T1000 (cell line): ENCODE measurements around the gene KRTAP4-8.
"Not testable (repeated sequence)": the region's sequence is repeated elsewhere in the genome, so short reads cannot be mapped to it uniquely, and the experiment has no call there.

Experiments used
- DNase-seq: peaks from one replicate; lab custom pipeline; 2025; ENCODE audit warnings: mixed read lengths; lab: John Stamatoyannopoulos, UW

Gene KRTAP4-8

DNA sequence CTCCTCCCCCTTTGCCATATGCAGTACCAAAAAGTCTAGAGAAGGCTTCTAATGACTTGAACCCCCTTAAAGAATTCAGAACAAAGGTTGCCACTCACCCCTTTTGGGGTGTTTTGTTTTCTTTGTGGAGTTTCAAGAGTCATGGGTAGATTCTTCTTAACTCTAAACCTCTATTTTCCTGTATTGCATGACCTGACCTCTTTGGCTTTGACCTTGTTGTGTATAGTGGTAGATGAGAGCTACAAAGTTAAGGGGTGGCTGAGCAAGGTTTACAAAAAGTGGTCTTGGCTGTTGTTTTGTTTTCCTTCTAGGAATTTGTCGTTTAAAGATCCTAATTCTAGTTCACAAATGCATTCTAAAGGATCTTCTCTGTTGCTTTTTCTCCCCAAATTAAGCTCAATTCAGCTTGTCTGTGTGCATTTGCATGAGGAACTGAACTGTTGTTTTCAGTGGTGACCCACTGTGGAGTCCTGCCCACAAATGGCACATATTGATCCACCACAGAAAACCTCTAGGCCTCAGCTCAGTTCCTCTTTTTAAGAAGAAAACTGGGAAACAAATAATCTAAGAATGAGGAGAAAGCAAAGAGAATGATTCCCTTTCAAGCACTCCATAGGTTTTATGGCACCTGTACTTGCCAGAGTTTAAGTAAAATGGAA lies 10.9 kb upstream of the KRTAP4-8 start:
- DNase-seq, result not testable (repeated sequence)

DNA sequence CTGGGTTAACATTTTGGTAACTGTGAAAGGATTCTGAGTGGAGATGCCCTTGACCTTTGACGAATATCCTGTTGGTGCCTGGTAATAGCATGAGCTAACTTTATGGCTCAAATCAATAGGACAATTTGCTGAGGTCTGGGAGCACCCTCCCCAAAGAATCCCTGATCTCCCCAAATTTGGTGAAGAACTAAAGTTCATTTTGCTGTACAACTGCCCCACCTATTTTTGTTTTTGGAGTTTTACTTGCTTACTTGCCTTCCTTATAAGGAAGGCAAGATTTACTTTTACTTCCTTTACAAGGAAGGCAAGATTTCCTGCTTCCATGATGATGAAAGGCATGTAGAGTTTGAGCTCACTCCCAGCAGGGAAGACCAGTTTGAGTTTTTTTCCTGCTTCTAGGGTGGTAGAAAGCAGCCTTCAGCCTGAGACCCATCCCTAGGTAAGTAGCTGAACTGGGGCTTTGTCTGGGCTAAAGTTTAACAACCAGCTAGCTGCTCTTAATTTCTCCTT lies 10.1 kb upstream of the KRTAP4-8 start:
- DNase-seq, result no peak

DNA sequence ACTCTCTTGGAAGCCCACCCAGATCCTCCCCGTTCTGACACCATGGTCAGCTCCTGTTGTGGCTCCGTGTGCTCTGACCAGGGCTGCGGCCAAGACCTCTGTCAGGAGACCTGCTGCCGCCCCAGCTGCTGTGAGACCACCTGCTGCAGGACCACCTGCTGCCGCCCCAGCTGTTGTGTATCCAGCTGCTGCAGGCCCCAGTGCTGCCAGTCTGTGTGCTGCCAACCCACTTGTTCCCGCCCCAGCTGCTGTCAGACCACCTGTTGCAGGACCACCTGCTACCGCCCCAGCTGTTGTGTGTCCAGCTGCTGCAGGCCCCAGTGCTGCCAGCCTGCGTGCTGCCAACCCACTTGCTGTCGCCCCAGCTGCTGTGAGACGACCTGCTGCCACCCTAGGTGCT lies 7.4 kb upstream of the KRTAP4-8 start, which contains the start of gene KRTAP4-9:
Gene KRTAP4-9 (plus strand): TSS at position 43 of the 400 bp plus-strand sequence. CDS start 0 bp downstream, at position 43.
- not testable (repeated sequence) for DNase-seq

DNA sequence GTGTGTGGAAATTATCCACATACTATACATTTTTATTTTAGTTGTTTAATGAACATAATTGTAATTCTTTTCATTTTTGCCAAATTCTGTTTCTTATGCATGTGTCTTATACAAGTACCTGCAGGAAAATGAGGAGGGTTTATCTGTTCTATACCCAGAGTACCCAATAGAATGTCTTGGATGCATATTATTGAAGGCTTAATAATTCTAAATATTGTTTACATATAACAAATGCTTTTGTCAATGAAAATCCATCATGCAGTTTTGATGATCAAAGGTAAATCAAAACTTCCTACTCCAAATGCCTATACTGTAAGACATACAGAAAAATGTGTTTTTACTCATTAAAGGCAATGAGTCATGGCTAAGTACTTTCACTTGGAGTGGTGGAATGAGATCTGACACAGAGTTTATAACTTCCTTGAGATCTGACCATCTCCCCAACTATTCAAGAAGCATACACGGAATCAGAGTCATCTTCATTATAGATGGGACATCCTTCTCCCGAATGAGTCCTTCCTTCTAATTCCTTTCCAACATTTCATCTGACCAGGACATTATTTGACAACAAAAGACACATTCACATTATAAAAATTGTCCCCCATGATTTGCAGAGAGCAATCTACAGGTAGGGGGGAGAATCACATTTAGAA lies 6.6 kb upstream of the KRTAP4-8 start:
- not testable (repeated sequence) for DNase-seq

DNA sequence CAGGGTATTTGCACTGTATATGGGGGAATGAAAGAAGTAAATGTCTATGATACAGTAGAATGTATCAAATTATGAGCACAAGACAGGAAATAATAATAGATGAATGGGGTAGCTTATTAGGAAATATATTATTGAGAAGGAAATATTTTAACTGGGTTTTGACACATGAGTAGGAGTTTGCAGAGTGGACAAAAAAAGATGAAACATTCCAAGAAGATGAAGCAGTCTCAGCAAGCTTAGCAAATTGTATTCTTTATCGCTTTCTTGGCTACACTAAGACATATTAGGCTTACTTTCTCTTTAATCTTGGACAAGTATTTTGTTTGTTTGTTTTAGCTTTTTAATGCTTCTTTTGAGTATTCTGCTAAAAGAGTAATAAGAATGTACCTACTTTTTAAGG lies 6.0 kb upstream of the KRTAP4-8 start:
- no peak for DNase-seq

DNA sequence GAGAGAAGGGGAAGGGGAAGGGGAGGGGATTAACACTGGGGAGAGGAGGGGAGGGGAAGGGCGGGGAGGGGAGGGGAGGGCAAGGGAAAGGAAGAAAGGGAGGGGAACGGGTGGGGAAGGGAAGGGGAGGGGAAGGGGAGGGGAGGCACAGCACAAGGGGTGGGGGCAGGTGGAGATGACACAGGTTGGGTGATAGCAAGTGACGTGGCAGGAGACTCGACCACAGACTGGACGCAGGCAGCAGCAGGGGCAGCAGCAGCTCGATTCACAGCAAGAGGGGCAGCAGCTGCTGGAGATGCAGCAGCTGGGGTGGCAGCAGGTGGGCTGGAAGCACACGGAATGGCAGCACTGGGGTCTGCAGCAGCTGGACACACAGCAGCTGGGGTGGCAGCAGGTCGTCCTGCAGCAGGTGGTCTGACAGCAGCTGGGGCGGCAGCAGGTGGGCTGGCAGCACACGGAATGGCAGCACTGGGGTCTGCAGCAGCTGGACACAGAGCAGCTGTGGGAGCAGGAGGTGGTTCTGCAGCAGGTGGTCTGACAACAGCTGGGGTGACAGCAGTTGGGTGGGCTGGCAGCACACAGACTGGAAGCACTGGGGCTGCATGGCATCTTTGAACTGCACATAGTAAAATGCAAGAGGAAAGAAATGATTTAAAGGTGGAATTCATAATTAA lies 3.8 kb upstream of the KRTAP4-8 start, which contains the start of gene KRTAP4-16:
Gene KRTAP4-16 (minus strand): TSS at position 624 of the 674 bp plus-strand sequence. CDS start 0 bp downstream, at position 624.
- DNase-seq, result no peak

DNA sequence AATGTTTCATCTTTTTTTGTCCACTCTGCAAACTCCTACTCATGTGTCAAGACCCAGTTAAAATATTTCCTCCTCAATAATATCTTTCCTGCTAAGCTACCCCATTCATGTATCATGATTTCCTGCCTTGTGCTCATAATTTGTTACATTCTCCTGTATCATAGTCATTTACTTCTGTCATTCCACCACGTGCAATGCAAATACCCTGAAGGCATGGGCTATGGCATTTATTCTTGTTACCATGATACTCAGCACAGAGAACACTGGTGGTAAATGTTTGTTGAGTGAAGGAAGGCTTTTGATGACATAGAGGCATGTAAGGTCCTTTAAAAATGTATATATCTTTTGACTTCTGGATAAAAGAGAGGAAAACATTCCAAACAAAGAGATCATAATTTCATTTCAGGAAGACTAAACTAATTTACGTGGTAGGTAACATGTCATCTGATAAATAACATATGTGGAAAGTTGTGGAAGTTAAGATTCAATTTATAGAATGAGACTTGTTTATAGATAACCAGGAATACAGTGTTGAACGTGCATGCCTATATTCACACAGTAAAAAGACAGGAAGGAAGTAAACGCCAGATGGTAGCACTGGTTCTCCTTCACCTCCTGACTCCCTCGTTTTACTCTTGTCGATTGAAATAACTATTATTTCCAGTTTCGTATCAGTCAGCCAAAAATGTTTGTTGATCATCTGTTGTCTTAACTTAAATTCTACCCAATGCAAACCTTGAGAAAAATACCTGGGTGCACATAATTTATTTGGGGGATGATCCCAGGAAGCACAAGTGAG lies 1.9 kb upstream of the KRTAP4-8 start:
- peak; percentile 44 for DNase-seq

DNA sequence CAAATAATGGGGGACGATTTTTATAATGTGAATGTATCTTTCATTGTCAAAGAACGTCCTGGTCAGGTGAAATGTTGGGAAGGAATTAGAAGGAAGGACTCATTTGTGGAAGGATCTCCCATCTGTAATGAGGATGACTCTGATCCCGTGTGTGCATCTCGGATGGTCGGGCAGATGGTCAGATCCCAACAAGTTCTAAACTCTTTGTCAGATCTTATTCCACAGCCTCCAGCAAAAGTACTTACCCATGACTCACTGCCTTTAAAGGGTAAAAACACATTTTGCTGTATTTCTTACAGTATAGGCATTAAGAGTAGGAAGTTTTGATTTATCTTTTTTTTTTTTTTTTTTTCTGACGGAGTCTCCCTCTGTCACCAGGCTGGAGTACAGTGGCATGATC lies 539 bp upstream of the KRTAP4-8 start:
- DNase-seq, result peak; percentile 30

DNA sequence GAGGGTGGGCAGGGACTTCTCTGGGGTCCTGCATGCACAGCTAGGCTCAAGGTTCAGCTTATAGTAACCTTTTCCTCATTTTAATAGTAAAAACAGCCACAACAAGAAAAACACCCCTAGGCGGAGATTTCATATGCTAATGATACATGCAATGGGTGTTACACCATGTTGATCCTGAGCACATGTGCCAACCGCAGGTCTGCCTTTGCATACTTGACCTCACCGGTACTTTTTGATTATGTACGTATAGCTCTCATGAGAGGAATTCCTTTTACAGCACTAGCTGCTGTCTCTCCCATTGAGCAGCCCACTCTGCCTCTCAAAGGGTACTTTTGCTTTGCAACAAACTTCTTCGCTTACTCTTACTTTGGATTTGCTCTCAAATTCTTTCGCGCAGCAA lies 1.9 kb downstream of the KRTAP4-8 start:
- no peak for DNase-seq

DNA sequence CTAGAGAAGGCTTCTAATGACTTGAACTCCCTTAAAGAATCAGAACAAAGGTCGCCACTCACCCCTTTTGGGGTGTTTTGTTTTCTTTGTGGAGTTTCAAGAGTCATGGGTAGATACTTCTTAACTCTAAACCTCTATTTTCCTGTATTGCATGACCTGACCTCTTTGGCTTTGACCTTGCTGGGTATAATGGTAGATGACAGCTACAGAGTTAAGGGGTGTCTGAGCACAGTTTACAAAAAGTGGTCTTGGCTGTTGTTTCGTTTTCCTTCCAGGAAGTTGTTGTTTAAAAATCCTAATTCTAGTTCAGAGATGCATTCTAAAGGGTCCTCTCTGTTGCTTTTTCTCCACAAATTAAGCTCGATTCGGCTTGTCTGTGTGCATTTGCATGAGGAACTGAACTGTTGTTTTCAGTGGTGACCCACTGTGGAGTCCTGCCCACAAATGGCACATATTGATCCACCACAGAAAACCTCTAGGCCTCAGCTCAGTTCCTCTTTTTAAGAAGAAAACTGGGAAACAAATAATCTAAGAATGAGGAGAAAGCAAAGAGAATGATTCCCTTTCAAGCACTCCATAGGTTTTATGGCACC lies 9.1 kb downstream of the KRTAP4-8 start:
- DNase-seq, result not testable (repeated sequence)

DNA sequence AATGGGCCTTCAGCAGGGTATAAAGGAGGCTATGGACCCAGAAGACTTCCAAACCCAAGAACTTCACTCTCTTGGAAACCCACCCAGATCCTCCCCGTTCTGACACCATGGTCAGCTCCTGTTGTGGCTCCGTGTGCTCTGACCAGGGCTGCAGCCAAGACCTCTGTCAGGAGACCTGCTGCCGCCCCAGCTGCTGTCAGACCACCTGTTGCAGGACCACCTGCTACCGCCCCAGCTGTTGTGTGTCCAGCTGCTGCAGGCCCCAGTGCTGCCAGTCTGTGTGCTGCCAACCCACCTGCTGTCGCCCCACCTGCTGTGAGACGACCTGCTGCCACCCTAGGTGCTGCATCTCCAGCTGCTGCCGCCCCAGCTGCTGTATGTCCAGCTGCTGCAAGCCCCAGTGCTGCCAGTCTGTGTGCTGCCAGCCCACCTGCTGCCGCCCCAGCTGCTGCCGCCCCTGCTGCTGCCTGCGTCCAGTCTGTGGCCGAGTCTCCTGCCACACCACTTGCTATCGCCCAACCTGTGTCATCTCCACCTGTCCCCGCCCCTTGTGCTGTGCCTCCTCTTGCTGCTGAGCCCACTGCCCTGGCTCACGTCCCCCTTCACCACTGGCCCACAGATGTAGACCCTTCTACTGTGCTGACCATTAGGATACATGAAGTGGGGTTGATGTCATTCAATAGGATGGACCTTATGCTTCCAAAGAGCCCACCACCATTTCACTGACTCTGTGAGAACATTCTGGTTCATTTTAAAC lies 13.7 kb downstream of the KRTAP4-8 start, which contains the start of gene KRTAP4-7:
Gene KRTAP4-7 (plus strand): TSS at position 51 of the 757 bp plus-strand sequence. CDS start 57 bp downstream, at position 108.
- not testable (repeated sequence) for DNase-seq

DNA sequence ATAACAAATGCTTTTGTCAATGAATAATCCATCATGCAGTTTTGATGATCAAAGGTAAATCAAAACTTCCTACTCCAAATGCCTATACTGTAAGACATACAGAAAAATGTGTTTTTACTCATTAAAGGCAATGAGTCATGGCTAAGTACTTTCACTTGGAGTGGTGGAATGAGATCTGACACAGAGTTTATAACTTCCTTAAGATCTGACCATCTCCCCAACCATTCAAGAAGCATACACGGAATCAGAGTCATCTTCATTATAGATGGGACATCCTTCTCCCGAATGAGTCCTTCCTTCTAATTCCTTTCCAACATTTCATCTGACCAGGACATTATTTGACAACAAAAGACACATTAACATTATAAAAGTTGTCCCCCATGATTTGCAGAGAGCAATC lies 14.5 kb downstream of the KRTAP4-8 start:
- DNase-seq, result not testable (repeated sequence)

DNA sequence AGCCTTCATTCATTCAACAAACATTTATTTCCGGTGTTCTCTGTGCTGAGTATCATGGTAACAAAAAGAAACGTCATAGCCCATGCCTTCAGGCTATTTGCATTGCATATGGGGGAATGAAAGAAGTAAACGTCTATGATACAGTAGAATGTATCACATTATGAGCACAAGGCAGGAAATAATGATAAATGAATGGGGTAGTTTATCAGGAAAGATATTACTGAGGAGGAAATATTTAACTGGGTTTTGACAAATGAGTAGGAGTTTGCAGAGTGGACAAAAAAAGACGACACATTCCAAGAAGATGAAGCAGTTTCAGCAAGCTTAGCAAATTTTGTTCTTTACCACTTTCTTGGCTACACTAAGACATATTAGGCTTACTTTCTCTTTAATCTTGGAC lies 15.3 kb downstream of the KRTAP4-8 start:
- no peak for DNase-seq

DNA sequence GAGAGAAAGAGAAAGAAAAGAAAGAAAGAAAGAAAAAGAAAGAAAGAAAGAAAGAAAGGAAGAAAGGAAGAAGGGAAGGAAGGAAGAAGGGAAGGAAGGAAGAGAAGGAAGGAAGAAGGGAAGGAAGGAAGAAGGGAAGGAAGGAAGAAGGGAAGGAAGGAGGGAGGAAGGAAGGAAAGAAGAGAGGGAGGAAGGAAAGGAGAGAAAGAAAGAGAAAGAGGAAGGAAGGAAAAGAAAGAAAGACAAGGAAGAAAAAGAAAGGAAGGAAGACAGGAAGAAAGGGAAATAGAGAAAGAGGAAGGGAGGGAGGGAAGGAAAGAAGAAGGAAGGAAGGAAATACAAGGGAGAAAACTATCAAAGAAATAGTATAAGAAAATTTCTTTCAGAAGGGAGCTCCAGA lies 21.2 kb downstream of the KRTAP4-8 start:
- no peak for DNase-seq

DNA sequence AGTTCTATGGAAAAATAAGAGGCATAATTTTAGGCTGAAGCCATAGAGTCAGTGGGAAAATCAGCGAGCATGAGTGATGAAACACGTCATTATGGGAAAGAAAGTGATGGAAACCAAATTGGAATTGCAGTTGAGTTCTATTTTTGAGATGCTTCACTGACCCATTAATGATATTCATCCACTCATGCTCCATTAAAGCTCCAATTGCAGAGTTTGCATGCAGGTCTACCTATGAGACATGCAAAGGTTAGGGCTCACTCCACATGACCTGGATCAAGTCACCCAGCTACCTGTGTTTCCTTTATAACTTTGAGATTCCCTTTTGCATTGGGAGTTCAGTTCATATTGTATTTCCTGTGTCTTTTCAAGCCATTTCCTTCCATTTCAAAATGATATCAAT lies 24.3 kb downstream of the KRTAP4-8 start:
- no peak for DNase-seq

DNA sequence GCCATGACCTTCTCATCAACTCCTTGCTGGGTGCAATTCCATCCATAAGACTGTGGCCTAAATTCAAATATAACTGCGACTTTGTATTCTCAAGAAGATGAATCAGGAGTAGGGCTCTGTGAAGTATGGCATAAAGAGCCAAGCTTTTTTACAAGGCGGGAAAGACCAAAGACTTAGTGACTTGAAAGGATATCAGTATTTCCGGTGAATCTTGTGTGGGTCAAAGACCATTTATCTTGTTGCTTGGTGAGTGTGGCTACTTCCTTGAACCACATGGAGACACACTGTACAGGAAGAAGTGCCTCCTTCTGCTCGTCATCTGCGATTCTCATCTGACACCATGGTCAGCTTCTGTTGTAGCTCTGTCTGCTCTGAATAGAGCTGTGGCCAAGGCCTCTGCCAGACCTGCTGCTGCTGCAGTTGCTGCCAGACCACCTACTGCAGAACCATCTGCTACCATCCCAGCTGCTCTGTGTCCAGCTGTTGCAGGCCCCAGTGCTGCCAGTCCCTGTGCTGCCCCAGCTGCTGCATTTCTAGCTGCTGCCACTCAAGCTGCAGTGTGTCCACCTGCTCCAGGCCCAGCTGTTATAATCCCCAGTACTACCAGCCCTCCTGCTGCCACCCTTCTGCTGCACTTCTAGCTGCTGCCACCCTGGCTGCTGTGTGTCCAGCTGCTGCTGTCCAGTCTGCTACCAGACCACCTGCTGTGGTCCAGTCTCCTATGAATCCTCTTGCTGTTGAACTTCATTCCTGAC lies 26.2 kb downstream of the KRTAP4-8 start:
- DNase-seq, result no peak

DNA sequence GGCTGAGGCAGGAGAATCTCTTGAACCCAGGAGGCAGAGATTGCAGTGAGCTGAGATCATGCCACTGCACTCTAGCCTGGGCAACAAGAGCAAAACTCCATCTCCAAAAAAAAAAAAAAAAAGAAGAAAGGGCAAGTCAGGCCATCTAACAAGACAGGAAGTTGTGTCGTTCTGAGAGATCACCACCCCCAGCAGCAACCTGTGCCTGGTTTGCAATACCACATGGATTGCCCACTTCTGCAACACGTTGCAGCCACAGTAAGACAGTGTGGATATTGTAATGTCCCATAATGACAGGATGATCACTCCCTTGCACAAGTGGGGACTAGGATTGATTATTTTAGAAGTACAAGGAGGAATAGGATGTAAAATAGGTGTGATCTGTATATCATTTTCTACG lies 28.9 kb downstream of the KRTAP4-8 start:
- DNase-seq, result no peak

DNA sequence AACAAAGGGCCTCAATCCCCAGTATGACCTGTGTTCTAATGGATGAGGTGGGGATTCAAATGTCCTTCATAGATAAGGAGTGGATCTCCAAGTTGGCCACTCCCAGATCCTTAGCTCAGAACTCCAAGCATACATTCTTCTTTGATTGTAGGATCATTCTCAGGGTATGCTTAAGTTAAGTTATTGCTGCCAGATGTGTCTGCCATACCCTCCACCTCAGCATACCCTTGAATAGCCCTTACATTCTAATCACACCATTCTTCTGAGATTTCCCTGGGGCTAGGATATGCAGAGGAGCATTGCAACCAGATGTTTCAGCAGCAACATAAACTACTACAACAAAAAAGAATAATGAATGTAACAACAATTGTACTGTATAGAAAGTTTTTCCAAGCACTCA lies 30.7 kb downstream of the KRTAP4-8 start:
- DNase-seq, result no peak

DNA sequence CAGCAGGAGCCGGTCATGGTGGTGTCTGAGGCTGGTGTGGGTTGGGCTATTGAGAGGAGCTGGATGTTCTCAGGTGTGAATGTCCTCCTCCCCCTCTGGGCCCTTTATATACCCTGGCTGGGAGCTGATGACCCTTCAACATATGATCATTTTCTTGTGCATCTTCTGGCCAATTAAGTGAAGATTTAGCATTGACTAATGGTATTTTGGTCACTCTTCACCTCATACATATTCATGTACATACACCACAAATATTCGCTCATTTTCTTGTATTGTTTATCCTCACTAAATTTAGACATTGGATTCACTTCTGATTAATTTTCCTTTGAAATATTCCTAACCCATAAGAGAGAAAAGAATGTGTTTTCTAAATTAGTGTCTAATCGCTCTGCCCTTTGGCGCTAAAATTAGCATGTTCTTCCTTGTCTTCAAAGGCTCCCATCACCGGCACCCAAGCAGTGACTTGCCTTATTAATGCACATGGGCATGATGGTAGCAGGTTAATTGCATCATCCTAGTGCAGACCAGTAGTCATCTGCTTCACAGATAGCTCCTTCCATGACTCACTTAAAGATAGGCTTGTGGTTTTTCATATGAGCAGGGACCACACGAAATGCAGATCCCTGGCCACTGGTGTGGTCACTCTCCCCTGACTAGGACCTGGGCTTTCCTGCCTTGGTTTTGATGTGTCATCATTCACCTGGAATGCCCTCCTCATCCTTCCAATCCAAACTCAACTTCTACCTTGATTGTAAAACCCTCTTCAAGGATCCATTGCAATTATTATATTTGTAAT lies 31.9 kb downstream of the KRTAP4-8 start, which contains the start of gene KRTAP2-4:
Gene KRTAP2-4 (minus strand): TSS at position 51 of the 796 bp plus-strand sequence. CDS start 34 bp downstream, at position 17.
- DNase-seq, result no peak
